MV-4-11 (cell line): ENCODE results near the gene DCHS1.

ENCODE experiments used
- DNase-seq: peaks from one replicate; lab custom pipeline; 2025; lab: John Stamatoyannopoulos, UW

Gene DCHS1

GRCh38 chr11:6594142-6594768 is 61.4 kb downstream of the DCHS1 start:
- no peak for DNase-seq

GRCh38 chr11:6588018-6588417 is 67.6 kb downstream of the DCHS1 start:
- DNase-seq: no peak

DNA sequence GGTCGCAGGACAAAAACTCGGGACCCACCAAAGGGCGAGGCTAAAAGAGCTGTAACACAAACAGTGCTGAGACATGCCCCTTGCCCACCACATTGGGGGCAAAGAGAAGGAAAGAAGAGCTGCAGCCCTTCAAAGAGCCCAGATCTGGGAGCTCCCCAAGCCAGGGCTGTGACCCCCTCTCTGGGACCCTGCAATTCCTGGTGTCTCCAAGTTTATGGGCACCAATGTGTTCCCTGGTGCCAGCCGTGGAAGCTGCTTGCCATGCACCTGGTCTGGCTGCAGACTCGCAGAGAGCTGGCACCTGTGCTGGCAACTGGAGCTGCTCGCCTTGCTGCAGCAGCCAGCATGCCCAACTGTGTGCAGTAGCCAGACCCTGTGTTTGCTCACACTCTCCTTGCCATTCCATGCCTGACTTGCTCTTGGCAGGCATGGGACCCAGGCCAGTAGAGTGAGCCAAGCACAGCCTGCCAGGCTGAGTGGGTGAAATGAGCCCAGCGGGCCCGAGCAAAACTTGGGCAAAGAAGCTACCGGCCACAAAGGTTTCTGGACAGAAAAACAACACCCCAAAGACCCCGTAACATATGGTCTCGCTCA is 68.2 kb downstream of the DCHS1 start:
- DNase-seq: no peak

DNA sequence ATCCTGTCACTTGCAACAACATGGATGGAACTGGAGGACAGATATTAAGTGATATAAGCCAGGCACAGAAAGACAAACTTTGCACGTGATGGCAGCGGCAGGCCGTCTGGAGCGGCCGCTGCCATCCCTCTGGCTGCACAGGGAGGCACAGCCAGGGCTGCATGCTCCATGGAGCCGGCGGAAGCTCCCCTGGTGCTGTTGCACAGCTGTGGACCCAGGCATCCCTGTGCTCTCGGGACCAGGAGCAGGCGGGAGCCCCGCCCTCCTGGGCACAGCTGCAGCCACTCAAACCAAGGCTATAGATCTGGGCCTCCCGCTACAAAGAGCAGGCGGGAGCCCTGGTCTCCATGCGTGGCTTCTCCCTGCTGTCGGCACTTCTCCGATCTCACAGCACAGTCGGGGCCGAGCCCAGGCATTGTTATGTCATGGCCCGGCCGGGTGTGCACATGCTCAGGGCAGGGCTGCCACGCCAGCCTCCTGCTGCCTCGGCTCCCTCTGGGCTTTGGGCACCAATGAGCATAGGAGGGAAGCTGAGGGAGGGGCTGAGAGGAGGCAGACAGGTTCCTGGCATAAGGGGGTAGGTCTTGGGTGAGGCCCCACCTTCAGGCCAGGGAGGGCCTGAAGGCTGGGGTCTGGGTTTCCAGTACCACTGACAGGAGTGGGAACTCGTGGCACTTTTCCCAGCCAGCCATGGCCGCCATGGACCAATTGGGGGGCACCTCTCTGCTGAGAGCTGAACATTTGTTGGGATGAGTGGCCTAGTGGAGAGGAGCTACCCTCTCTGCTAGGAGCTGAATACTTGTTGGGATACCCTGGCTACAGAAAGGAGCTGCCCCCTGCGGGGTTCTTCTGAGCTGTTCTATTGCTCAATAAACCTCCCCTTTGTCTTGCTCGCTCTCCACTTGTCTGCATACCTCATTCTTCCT is 68.9 kb downstream of the DCHS1 start:
- no peak for DNase-seq

- no peak for DNase-seq
Measured at GRCh38 chr11:6584528-6584927, 71.1 kb downstream of the DCHS1 start.

GRCh38 chr11:6583584-6583983 is 72.0 kb downstream of the DCHS1 start:
- DNase-seq: no peak

- no peak for DNase-seq
Measured at GRCh38 chr11:6579681-6580080, 75.9 kb downstream of the DCHS1 start.

- no peak for DNase-seq
Measured at GRCh38 chr11:6578134-6578533, 77.5 kb downstream of the DCHS1 start.

- DNase-seq: no peak
Measured at GRCh38 chr11:6576471-6577373, 78.9 kb downstream of the DCHS1 start.

DNA sequence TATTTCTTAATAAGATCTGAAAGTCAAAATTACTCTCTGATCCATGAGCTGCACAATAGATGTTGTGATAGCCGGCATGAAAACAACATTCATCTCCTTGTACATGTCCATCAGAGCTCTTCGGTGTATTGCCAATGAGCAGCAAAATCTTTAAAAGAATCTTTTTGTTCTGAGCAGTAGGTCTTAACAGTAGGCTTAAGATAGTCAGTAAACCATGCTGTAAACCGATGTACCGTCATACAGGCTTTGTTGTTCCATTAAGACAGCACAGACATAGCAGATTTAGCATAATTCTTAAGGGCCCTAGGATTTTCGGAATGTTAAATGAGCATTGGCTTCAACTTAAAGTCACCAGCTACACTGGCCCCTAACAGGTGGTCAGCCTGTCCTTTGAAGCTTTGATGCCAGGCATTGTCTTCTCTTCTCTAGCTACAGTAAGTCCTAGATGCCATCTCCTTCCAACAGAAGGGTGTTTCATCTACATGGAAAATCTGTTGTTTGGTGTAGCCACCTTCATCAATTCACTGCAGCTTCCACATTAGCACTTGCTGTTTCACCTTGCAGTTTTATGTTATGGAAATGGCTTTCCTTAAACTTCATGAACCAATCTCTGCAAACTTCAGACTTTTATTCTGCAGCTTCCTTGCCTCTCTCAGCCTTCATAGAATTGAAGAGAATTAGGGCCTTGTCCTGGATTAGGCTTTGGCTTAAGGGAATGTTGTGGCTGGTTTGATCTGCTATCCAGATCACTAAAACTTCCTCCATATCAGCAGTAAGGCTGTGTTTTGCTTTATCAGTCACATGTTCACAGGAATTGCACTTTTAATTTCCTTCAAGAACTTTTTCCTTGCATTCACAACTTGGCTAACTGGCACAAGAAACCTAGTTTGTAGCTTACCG is 80.5 kb downstream of the DCHS1 start:
- DNase-seq: no peak

GRCh38 chr11:6572215-6572614 is 83.4 kb downstream of the DCHS1 start:
- no peak for DNase-seq

DNA sequence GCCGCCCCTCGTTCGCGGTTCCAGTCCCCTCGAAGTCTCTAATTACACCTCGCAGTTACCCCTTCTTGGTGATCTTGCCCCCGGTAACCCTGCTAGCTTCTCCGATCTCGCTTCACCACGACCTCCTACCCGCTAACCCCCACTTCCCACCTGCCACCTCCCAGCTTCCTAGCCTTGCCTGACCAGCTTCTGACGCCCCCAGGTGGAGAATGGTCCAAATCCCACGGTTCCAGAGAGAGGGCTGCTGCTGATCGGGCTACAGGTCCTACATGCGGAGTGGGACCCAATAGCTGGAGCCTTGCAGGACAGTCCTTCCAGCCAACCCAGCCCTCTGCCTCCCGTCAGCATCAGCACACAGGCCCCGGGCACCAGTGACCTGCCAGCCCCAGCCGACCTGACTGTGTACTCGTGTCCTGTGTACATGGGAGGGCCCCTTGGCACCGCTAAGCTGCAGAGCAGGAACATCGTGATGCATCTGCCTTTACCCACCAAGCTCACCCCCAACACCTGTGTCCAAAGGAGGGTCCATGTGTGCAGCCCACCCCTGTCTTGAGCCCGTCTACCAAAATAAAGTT is 84.1 kb downstream of the DCHS1 start:
- DNase-seq: no peak
